ENCODE data around the gene OR12D3.

Gene OR12D3

GRCh38 chr6:29345380-29345779 lies 29.7 kb downstream of the OR12D3 start:
- TF ChIP-seq, protein P1, sequence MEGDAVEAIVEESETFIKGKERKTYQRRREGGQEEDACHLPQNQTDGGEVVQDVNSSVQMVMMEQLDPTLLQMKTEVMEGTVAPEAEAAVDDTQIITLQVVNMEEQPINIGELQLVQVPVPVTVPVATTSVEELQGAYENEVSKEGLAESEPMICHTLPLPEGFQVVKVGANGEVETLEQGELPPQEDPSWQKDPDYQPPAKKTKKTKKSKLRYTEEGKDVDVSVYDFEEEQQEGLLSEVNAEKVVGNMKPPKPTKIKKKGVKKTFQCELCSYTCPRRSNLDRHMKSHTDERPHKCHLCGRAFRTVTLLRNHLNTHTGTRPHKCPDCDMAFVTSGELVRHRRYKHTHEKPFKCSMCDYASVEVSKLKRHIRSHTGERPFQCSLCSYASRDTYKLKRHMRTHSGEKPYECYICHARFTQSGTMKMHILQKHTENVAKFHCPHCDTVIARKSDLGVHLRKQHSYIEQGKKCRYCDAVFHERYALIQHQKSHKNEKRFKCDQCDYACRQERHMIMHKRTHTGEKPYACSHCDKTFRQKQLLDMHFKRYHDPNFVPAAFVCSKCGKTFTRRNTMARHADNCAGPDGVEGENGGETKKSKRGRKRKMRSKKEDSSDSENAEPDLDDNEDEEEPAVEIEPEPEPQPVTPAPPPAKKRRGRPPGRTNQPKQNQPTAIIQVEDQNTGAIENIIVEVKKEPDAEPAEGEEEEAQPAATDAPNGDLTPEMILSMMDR (IDR thresholded peaks at IDR 0.05; ENCODE audit: insufficient read depth, low read depth, low read length, missing control alignments) = no peak
- no peak overlapping the region for H3K4me3 ChIP-seq (ENCODE audit: low read length)

GRCh38 chr6:29336269-29336668 lies 38.8 kb downstream of the OR12D3 start:
- TF ChIP-seq, protein P1 (IDR thresholded peaks at IDR 0.05; ENCODE audit: insufficient read depth, low read depth, low read length, missing control alignments) = no peak
- DNase-seq (ENCODE audit: low read depth) = no peak
- no peak overlapping the region for H3K4me3 ChIP-seq (ENCODE audit: low read length)

More at GRCh38 chr6:29345380-29345779, 29.7 kb downstream of the OR12D3 start:
- DNase-seq (ENCODE audit: low read depth) = no peak

DNA sequence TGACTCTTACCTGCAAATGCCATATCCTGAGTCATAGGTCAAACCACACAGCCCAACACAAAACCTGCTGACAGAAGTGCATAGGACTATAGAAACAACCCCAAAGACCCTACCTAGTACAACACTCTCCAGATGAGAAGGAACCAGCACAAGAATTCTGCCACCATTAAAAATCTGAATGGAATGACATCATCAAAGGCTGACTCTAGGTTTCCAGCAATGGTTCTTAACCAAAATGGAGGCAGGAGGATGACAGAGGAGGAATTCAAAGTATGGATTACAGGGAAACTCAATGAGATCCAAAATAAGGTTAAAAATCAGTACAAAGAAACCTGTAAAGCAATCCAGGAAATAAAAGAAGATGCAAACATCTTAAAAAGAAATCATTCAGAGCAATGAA lies 42.4 kb downstream of the OR12D3 start:
- H3K4me3 ChIP-seq (ENCODE audit: low read length) = no peak overlapping the region
- no peak for DNase-seq (ENCODE audit: low read depth)
- TF ChIP-seq, protein P1 (IDR thresholded peaks at IDR 0.05; ENCODE audit: insufficient read depth, low read depth, low read length, missing control alignments) = no peak

GRCh38 chr6:29325777-29326176 lies 49.3 kb downstream of the OR12D3 start:
- TF ChIP-seq, protein P1 (IDR thresholded peaks at IDR 0.05; ENCODE audit: insufficient read depth, low read depth, low read length, missing control alignments) = no peak
- no peak for DNase-seq (ENCODE audit: low read depth)
- no peak overlapping the region for H3K4me3 ChIP-seq (ENCODE audit: low read length)

All from epithelial cell of esophagus (primary cell).